NCI-H524 (cell line): ENCODE measurements around the gene ZNF384.

Experiments used
- DNase-seq, 2 experiments: peaks; one replicate each; lab custom pipeline; 2025; lab: John Stamatoyannopoulos, UW

ZNF384 gene

GRCh38 chr12:6699259-6699988 is 10.2 kb upstream of the ZNF384 start:
- DNase-seq = peak in 1 of 2 experiments; percentile 38

DNA sequence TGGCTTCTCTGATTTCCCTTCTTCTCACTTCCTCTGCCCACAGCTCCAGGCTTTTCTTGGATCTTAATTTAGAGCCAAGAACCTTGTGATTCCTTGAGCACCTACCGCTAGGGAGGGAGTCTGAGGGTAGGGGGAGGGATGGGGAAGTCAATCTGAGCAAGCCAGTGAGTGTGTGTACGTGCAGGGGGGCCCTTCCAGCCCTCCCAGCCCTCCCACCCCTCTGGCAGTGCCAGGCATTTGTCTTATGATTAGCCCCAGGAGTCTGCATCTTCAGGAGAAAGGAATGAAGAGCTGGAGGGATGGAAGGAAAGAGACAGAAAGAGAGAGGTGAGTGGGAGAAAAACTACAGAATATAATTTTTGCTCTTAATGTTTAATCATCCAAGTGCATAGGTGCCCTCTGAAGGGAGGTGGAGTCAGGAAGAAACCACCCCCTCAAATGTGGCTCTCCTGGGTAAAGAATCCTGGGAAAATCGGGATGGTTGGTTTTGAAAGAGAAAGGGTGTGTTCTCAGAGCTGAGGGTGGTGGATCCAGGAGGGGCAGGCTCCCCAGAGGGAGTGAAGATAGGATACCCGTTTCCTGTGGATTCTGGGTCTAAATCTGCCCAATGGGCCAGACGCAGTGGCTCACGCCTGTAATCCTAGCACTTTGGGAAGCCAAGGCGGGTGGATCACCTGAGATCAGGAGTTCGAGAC is 9.3 kb upstream of the ZNF384 start:
- DNase-seq = no peak

- peak; percentile 22 to 59 for DNase-seq
These were observed 8.6 kb upstream of the ZNF384 start for GRCh38 chr12:6697584-6698351.

DNA sequence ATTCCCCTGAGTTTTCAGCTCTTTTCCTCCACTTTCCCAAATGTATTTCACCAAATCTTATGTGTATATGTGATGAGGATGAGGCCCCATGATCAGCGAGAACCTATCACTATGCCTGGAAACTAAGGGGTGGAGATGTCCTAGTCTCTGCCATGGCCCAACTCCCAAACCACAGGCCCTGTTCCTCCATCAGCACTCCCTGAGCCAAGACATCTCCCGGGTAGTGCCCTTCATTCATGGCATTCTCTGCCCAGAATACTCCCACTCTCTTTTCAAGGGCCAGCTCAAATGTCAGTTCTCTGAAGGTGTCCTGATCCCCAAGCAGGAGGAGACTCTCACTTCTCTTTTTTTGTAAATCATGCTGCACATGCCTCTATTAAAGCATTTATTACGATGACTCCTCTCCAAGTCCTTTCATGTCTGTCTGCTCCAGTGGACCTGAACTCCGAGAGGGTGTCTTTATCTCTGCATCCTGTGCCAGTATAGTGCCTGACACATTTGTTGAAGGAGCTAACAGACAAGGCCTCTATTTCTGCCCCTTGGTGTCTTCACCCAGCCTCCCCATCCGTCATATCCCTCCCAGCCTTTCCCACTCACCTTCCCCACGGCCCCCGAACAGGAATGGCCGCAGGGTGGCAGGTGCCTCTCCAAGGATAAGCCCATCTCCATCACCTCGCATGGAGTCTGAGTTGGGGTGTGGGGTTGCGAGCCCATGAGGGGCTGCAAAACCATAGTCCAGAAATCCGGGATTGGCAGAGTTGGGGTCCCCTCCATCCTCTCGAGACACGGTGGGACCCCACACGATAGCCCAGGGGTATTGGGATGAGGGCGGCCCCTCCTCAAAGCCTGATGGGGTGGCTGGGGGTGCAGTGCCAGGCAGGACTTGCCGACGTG is 7.8 kb upstream of the ZNF384 start:
- DNase-seq = no peak

DNA sequence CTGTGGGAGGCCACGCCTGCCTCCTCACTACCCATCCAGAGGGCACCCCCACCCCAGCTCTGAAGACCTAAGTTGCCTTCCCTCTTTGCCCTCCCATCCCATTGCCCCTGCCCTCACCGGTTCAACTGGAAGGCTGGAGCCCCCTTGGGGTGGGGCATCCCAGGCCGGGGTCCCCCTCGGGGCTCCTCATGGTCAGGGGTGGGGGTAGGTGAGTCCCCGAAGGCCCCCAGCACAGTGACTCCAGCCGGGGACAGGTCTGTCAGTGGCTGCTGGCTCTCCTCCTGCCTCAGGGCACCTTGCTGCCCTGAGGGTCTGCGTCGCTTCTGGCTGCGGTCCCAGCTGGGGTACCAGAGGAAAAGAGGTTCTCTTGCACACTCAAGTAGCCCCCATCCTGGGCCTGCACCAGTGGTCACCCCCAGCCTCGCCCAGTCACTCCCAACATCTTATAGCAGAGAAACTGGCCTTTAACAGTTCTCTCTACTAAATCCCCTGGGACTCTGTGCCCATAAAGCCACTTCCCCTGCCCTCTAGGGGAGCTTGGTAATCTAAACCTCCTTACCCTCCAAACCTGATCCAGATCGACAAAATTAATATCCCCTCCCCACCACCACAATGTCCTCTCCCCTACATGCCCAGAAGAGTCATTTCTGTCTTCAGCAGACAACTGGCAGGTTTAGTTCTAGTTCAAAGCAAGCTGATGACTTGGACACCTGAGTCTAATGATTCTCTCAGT is 6.3 kb upstream of the ZNF384 start:
- DNase-seq = no peak

DNA sequence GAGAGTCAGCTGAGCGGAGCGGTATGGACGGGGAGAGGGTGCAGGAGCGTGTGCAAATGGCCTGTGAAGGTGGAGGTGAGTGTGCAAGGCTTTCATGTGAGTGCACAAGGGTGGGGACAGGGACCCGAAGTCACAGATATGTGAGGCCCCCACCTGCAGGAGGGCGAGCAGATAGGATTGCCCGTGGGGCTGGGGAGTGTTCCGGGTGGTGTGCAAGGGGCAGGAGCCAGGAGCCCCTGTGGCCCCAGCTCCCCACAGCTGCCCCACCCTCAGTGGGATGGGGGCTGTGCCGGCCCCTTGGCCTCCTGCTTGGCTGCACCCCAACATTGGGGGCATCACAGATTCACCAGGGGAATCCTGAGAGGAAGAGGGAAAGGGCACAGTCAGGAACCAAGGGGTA is 5.5 kb upstream of the ZNF384 start:
- no peak for DNase-seq

- DNase-seq = no peak
These were observed 4.7 kb upstream of the ZNF384 start for GRCh38 chr12:6693832-6694355.

GRCh38 chr12:6692888-6693287 is 3.7 kb upstream of the ZNF384 start:
- no peak for DNase-seq

- no peak for DNase-seq
These were observed 2.3 kb upstream of the ZNF384 start for GRCh38 chr12:6691473-6691872.

DNA sequence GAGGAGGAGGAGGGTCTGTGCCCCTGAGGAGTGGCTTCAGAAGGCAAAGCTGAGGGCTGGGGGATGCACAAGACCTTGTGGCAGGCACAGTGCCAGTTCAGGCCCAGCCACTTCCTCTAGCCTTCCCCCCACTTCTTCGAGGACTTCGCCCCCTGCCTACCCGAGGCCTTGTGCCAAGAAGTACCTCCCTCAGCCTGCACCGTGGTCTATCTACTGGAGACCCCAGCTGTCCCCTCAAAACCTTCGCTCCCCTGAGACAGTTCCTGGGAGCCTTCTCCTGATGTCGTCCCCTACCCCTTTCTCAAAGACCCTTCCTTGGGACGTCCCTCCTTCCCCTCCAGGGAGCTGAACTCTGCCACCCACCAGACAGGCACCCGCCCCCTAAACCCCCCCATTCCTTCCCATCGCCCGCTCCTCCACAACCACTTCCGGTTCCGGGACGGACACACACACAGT is 604 bp downstream of the ZNF384 start:
- DNase-seq = peak in 1 of 2 experiments; percentile 84

GRCh38 chr12:6685814-6686213 is 3.4 kb downstream of the ZNF384 start:
- DNase-seq = no peak

- DNase-seq = peak in 1 of 2 experiments; percentile 51
These were observed 4.6 kb downstream of the ZNF384 start for GRCh38 chr12:6684609-6685008.

DNA sequence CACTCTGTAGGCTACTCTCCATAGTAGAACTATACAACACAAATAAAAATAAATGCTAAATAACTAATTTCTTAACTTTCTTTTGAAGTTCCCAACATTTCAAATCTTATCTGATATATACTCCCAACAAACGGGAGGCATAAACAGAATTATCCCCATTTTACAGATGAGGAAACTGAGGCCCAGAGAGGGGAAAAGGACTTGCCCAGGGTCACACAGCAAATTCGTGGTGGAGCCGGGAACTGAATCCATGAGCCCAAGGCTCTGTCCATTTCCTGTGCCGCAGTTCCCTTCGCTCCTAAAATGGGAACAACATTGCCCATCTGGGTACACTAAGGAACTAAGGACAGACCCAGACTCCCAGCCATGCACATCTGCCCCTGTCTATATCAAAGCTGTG is 12.2 kb downstream of the ZNF384 start:
- no peak for DNase-seq

DNA sequence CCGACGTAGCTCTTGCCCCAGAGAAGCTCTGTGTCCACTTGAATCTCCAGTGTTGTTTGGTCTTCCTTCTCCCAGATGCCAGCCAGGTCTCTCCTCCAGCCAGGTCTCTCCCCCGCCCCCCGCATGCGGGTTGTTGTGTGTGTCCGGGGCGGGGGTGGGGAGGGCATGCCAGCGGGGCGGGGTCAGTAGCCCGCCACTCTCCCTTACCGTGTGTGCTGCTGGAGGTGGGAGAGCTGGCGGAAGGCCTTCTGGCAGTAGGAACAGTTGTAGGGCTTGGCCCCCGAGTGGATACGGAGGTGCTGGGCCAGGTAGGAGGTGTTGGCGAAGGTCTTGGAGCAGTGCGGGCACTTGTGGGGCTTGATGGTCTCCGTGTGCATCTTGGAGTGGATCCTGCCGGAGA is 17.0 kb downstream of the ZNF384 start:
- no peak for DNase-seq

DNA sequence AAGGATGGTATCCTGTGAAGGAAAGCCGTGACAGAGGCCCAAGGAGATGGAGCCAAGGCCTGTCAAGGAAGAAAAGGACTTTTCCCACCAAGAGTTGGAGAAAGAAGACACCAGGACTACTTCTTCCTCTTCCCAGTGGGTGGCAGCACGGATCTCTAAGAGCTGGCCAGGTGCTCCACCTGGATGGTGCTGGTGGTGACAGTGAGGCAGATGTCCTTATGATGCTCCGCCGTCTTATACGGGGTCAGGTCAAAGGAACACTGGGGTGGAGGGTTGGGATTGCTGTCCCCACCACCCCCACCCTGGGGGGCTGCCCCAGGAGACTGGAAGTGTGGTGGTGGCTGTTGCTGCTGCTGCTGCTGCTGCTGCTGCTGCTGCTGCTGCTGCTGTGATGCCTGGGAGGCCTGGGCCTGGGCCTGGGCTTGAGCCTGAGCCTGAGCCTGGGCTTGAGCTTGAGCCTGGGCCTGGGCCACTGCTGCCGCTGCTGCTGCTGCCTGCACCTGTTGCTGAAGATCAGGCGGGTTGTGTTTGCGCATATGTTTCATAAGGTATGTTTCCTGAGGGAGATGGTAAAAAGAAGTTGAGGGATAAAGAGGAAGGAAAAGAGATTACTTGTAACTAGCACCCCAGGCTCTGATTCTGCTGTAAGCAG is 21.5 kb downstream of the ZNF384 start:
- peak in 1 of 2 experiments; percentile 21 for DNase-seq

GRCh38 chr12:6666211-6666610 is 23.0 kb downstream of the ZNF384 start:
- no peak for DNase-seq

GRCh38 chr12:6664902-6665301 is 24.3 kb downstream of the ZNF384 start:
- DNase-seq = no peak

DNA sequence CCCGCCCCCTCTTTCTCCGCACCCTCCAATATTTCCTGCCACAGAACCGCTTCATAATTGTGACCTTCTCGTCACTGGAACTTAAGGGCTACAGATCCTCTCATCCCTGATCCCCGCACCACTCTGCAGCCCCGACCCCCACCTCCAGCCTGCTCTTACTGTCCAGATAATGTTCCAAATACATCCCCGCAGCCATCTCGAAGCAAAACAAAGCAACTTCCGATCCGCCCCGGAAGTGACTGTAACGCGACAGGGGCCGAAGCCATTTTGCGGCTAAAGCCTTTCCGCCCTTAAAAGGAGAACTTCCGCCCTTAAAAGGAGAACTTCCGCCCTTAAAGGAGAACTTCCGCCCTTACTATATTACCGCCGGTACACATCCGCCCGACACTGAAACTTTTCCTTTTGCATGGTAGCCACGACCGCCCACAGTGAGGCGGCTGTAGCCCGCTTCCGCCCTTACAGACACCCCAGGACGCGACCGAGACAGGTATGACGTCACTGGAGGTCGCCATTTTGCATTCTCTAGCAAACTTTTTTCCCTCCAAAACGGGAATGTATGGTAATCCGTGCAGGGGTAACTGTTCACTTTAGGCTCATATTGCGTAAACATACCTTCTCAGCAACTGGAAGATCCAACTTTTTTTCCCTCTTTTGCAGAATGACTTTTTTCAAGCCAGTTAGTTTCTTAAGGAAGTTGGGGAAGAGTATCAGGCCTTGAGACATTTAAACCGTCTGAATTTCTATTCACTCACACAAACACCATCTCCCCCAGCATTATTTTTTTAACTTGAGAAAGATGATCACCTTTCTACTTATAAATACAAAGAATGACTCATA is 26.1 kb downstream of the ZNF384 start, which contains the start of gene ING4:
Gene ING4, minus strand, starts transcription at position 214 of the 837 bp plus-strand sequence. Its CDS starts 18 bp downstream, at position 196.
- DNase-seq = peak; percentile 97 to 99

GRCh38 chr12:6662602-6662905 is 26.6 kb downstream of the ZNF384 start:
- DNase-seq = no peak
